H9 (cell line): ENCODE data around the gene RAB33A. TPM values are rescaled to one million over a fixed set of nuclear protein-coding genes. Genes with fewer than 3 reads are reported as not detected.

ENCODE experiments used
- DNase-seq: peaks from one replicate; pipeline ENCODE4 v3.0.0-alpha.2; 2017
- H2AFZ ChIP-seq: one replicate; pipeline ENCODE4 v1.6.1; 2013; ENCODE audit warnings: mild to moderate bottlenecking, low read length, control low read depth, moderate library complexity
- H2AK5ac ChIP-seq: 2 replicates; pipeline ENCODE4 v1.6.1; 2013; ENCODE audit warnings: low read length, control low read depth, mixed read lengths; ENCODE audit not compliant: insufficient read length
- H2BK120ac ChIP-seq: one replicate; pipeline ENCODE4 v1.6.1; 2013; ENCODE audit warnings: low read depth, mild to moderate bottlenecking, low read length, control low read depth, inconsistent platforms; ENCODE audit not compliant: poor library complexity, severe bottlenecking
- H2BK12ac ChIP-seq: 2 replicates; pipeline ENCODE4 v1.6.1; 2013; ENCODE audit warnings: low read length, control low read depth, mixed read lengths, low read depth; ENCODE audit not compliant: insufficient read length
- H2BK15ac ChIP-seq: 2 replicates; pipeline ENCODE4 v1.6.1; 2013; ENCODE audit warnings: low read depth, low read length, control low read depth
- H2BK20ac ChIP-seq: one replicate; pipeline ENCODE4 v1.6.1; 2013; ENCODE audit warnings: low read depth, mild to moderate bottlenecking, low read length, control low read depth, inconsistent platforms; ENCODE audit not compliant: poor library complexity, severe bottlenecking
- H2BK5ac ChIP-seq: 2 replicates; pipeline ENCODE4 v1.6.1; 2013; ENCODE audit warnings: low read length, control low read depth, mixed read lengths; ENCODE audit not compliant: insufficient read length
- H3K14ac ChIP-seq: 2 replicates; pipeline ENCODE4 v1.6.1; 2013; ENCODE audit warnings: low read length, control low read depth; ENCODE audit not compliant: insufficient read depth
- H3K18ac ChIP-seq: 2 replicates; pipeline ENCODE4 v1.6.1; 2013; ENCODE audit warnings: low read depth, mild to moderate bottlenecking, mixed read lengths, low read length, control low read depth; ENCODE audit not compliant: insufficient read length
- H3K23ac ChIP-seq: 2 replicates; pipeline ENCODE4 v1.6.1; 2013; ENCODE audit warnings: low read length, control low read depth, mixed read lengths, low read depth; ENCODE audit not compliant: insufficient read length
- H3K23me2 ChIP-seq: 2 replicates; pipeline ENCODE4 v1.6.1; 2013; ENCODE audit warnings: low read depth, mild to moderate bottlenecking, mixed read lengths, low read length, control low read depth; ENCODE audit not compliant: insufficient read length, poor library complexity, severe bottlenecking
- H3K27ac ChIP-seq: 2 replicates; pipeline ENCODE4 v1.5.1; 2013; ENCODE audit warnings: low read length, control low read depth, mixed read lengths, low read depth; ENCODE audit not compliant: insufficient read length
- H3K27me3 ChIP-seq: 2 replicates; pipeline ENCODE4 v1.6.1; 2013; ENCODE audit warnings: low read length, control low read depth, inconsistent platforms; ENCODE audit not compliant: insufficient read depth
- H3K4ac ChIP-seq: 2 replicates; pipeline ENCODE4 v1.6.1; 2013; ENCODE audit warnings: low read depth, mild to moderate bottlenecking, control low read depth, inconsistent platforms, low read length, moderate library complexity
- H3K4me1 ChIP-seq: 2 replicates; pipeline ENCODE4 v1.6.1; 2013; ENCODE audit warnings: low read length, control low read depth, inconsistent platforms; ENCODE audit not compliant: insufficient read depth
- H3K4me2 ChIP-seq: 2 replicates; pipeline ENCODE4 v1.6.1; 2013; ENCODE audit warnings: low read length, control low read depth, mixed read lengths; ENCODE audit not compliant: insufficient read length, insufficient read depth
- H3K56ac ChIP-seq: 2 replicates; pipeline ENCODE4 v1.6.1; 2013; ENCODE audit warnings: low read depth, mild to moderate bottlenecking, mixed read lengths, low read length, control low read depth; ENCODE audit not compliant: insufficient read length
- H3K79me1 ChIP-seq: 2 replicates; pipeline ENCODE4 v1.6.1; 2013; ENCODE audit warnings: low read depth, mild to moderate bottlenecking, moderate library complexity, low read length, control low read depth, inconsistent platforms; ENCODE audit not compliant: insufficient read depth, poor library complexity, severe bottlenecking
- H3K79me2 ChIP-seq: 2 replicates; pipeline ENCODE4 v1.6.1; 2013; ENCODE audit warnings: low read length, control low read depth, inconsistent platforms; ENCODE audit not compliant: insufficient read depth
- H3K9ac ChIP-seq: 2 replicates; pipeline ENCODE4 v1.6.1; 2013; ENCODE audit warnings: low read length, control low read depth, mixed read lengths; ENCODE audit not compliant: insufficient read length; ENCODE audit errors: extremely low read depth
- H3K9me3 ChIP-seq: one replicate; pipeline ENCODE4 v1.6.1; 2013; ENCODE audit warnings: low read depth, low read length, inconsistent platforms; ENCODE audit not compliant: control insufficient read depth
- H3T11ph ChIP-seq: one replicate; pipeline ENCODE4 v1.6.1; 2013; ENCODE audit warnings: mild to moderate bottlenecking, low read length, control low read depth, inconsistent platforms
- H4K20me1 ChIP-seq: one replicate; pipeline ENCODE4 v1.6.1; 2013; ENCODE audit not compliant: control insufficient read depth, insufficient read length, insufficient read depth
- H4K5ac ChIP-seq: 2 replicates; pipeline ENCODE4 v1.6.1; 2013; ENCODE audit warnings: low read depth, mild to moderate bottlenecking, mixed read lengths, low read length, control low read depth; ENCODE audit not compliant: insufficient read length
- H4K8ac ChIP-seq: replicated peaks from 2 replicates; pipeline ENCODE4 v1.6.1; 2013; ENCODE audit warnings: low read length, control low read depth, mixed read lengths, low read depth; ENCODE audit not compliant: insufficient read length
- H4K91ac ChIP-seq: 2 replicates; pipeline ENCODE4 v1.6.1; 2013; ENCODE audit warnings: low read depth, mild to moderate bottlenecking, moderate library complexity, mixed read lengths, low read length, control low read depth; ENCODE audit not compliant: insufficient read length
- H3K27ac Mint-ChIP-seq, 3 experiments: 2 replicates in 2 of 3; 3 replicates in 1 of 3; pipeline ENCODE4 v1.8.0; 2020 to 2021; ENCODE audit warnings: mixed read lengths in 3 of 3, mild to moderate bottlenecking in 1 of 3, moderate library complexity in 1 of 3
- H3K27me3 Mint-ChIP-seq: 2 replicates; pipeline ENCODE4 v1.8.0; 2021; ENCODE audit warnings: low read depth, mild to moderate bottlenecking, moderate library complexity, mixed read lengths
- H3K36me3 Mint-ChIP-seq, 3 experiments: 2 replicates in 2 of 3; 3 replicates in 1 of 3; pipeline ENCODE4 v1.8.0; 2020 to 2021; ENCODE audit warnings: low read depth in 3 of 3, mixed read lengths in 3 of 3; ENCODE audit not compliant: insufficient read depth in 1 of 3
- H3K4me1 Mint-ChIP-seq, 2 experiments: 2 replicates each; pipeline ENCODE4 v1.8.0; 2020; ENCODE audit warnings: mixed read lengths in 2 of 2
- H3K4me3 Mint-ChIP-seq, 2 experiments: 2 replicates in 1 of 2; 3 replicates in 1 of 2; pipeline ENCODE4 v1.8.0; 2020 to 2021; ENCODE audit warnings: mild to moderate bottlenecking in 2 of 2, mixed read lengths in 2 of 2, moderate library complexity in 1 of 2
- H3K9me3 Mint-ChIP-seq, 2 experiments: 2 replicates in 1 of 2; 3 replicates in 1 of 2; pipeline ENCODE4 v1.8.0; 2020; ENCODE audit warnings: mild to moderate bottlenecking in 2 of 2, mixed read lengths in 2 of 2, moderate library complexity in 1 of 2
- CTCF ChIP-seq: fragments of 200-600 bp; sonication (generic); conservative IDR thresholded peaks from 3 replicates; pipeline ENCODE4 v1.8.0; 2021; ENCODE audit warnings: antibody characterized with exemption, mild to moderate bottlenecking
- WGBS: extraction: QIAGEN DNeasy Blood & Tissue Kit; methylation state at CpG from one replicate; pipeline ENCODE4 v1.1.7; 2013; ENCODE audit warnings: missing lambda C conversion rate, low lambda C conversion rate, mixed read lengths; ENCODE audit not compliant: insufficient read length; ENCODE audit errors: extremely low coverage; 5-methylcytosine and 5-hydroxymethylcytosine counted together
- total RNA-seq: library from RNA; stranded (reverse); gene quantifications from 2 replicates; pipeline ENCODE4 v1.2.1, GENCODE V29; 2021

Gene RAB33A
- total RNA-seq, 1 experiment from 2014 or later, result 0.59 TPM

DNA sequence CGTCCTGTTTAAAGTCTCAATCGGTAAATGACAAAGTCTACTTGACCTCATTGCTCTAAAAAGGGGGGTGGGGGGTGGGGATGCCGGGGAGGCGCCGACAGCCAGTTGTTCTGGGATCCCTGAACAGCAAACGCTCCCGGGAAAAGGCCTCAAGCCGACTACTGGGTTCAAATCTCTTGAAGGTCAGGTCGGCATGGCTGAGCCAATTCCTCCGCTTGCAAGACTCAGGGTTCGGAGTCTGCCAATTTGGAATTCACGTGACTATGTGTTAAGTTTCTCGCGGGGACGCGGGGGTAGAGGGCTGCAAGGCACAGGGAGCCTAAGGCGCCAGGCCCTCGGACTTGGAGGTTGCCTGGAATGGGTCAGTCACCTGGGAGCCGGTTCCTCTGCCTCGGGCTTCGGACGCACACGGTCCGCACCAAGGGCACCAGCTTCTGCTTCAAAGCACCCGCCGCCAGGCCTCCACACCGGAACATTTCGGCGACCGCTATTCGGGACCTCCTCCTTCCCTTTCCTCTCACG lies 6.5 kb upstream of the RAB33A start:
- peak overlapping the region; percentile 24 for H3K9ac ChIP-seq
- TF ChIP-seq CTCF, result no peak
- no peak overlapping the region for H3K4ac ChIP-seq
- no peaks in the 10 kb centered on the region for H3K4me1 ChIP-seq
- no peak overlapping the region for H3K18ac ChIP-seq
- peaks cover 9 to 11% of the 10 kb centered on the region in 2 experiments; a peak in 3 of 4 replicates for H3K4me1 Mint-ChIP-seq
- no peaks in the 10 kb centered on the region for H3K27me3 Mint-ChIP-seq
- peak overlapping the region; percentile 94 for H3K4me2 ChIP-seq
- no peak overlapping the region for H2AFZ ChIP-seq
- no peak for DNase-seq
- no peak overlapping the region for H4K8ac ChIP-seq
- no peak overlapping the region for H4K91ac ChIP-seq
- H3K27me3 ChIP-seq, result no peaks in the 10 kb centered on the region
- peaks cover 13% of the 10 kb centered on the region for H3K9me3 ChIP-seq
- peak overlapping the region; percentile 32 to 97 (median 96) for H3K27ac Mint-ChIP-seq
- no peak overlapping the region for H3K23ac ChIP-seq
- H3K4me3 Mint-ChIP-seq, result peak overlapping the region; percentile 92 to 93
- H3K23me2 ChIP-seq, result peaks cover 3% of the 10 kb centered on the region
- H2BK20ac ChIP-seq, result no peak overlapping the region
- H3K36me3 Mint-ChIP-seq, result peaks cover 0 to 1% (median 1%) of the 10 kb centered on the region in 3 experiments; a peak in 3 of 7 replicates
- H2BK5ac ChIP-seq, result no peak overlapping the region
- no peak overlapping the region for H4K5ac ChIP-seq
- no peak overlapping the region for H3K56ac ChIP-seq
- H2BK15ac ChIP-seq, result no peak overlapping the region
- no peak overlapping the region; the same call in 1 of the 2 replicates for H3K14ac ChIP-seq
- WGBS, result no CpG with 5 or more reads among the region's 32 CpGs
- H2BK12ac ChIP-seq, result no peak overlapping the region
- no peaks in the 10 kb centered on the region for H4K20me1 ChIP-seq
- H3K9me3 Mint-ChIP-seq, result peaks cover 0 to 57% of the 10 kb centered on the region in 2 experiments; a peak in 4 of 5 replicates
- H2AK5ac ChIP-seq, result no peak overlapping the region
- no peak overlapping the region for H3K27ac ChIP-seq
- H3K79me2 ChIP-seq, result peaks cover 4% of the 10 kb centered on the region; the same call in 1 of the 2 replicates
- no peaks in the 10 kb centered on the region for H3K79me1 ChIP-seq
- H2BK120ac ChIP-seq, result no peak overlapping the region
- H3T11ph ChIP-seq, result no peak overlapping the region
